ENCODE results near the gene CTBP2.

- TF ChIP-seq REST (IDR thresholded peaks at IDR 0.05) (no peak), RAD21 (IDR thresholded peaks at IDR 0.05) (no peak), EGR1 (IDR thresholded peaks at IDR 0.05; ENCODE audit: low read depth in 2 of 2) (no peak), GABPA (IDR thresholded peaks at IDR 0.05 in 1 of 2, conservative IDR thresholded peaks at IDR 0.05 in 1 of 2) (no peak), FOXA1 (IDR thresholded peaks at IDR 0.05) (no peak), RXRA (IDR thresholded peaks at IDR 0.05) (no peak)
- TF ChIP-seq, protein P1, sequence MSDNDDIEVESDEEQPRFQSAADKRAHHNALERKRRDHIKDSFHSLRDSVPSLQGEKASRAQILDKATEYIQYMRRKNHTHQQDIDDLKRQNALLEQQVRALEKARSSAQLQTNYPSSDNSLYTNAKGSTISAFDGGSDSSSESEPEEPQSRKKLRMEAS (IDR thresholded peaks at IDR 0.05), result no peak
- TF ChIP-seq, protein P2, sequence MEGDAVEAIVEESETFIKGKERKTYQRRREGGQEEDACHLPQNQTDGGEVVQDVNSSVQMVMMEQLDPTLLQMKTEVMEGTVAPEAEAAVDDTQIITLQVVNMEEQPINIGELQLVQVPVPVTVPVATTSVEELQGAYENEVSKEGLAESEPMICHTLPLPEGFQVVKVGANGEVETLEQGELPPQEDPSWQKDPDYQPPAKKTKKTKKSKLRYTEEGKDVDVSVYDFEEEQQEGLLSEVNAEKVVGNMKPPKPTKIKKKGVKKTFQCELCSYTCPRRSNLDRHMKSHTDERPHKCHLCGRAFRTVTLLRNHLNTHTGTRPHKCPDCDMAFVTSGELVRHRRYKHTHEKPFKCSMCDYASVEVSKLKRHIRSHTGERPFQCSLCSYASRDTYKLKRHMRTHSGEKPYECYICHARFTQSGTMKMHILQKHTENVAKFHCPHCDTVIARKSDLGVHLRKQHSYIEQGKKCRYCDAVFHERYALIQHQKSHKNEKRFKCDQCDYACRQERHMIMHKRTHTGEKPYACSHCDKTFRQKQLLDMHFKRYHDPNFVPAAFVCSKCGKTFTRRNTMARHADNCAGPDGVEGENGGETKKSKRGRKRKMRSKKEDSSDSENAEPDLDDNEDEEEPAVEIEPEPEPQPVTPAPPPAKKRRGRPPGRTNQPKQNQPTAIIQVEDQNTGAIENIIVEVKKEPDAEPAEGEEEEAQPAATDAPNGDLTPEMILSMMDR (IDR thresholded peaks at IDR 0.05; ENCODE audit: low read depth, low read length, missing input control), result no peak
- TF ChIP-seq, protein P3, sequence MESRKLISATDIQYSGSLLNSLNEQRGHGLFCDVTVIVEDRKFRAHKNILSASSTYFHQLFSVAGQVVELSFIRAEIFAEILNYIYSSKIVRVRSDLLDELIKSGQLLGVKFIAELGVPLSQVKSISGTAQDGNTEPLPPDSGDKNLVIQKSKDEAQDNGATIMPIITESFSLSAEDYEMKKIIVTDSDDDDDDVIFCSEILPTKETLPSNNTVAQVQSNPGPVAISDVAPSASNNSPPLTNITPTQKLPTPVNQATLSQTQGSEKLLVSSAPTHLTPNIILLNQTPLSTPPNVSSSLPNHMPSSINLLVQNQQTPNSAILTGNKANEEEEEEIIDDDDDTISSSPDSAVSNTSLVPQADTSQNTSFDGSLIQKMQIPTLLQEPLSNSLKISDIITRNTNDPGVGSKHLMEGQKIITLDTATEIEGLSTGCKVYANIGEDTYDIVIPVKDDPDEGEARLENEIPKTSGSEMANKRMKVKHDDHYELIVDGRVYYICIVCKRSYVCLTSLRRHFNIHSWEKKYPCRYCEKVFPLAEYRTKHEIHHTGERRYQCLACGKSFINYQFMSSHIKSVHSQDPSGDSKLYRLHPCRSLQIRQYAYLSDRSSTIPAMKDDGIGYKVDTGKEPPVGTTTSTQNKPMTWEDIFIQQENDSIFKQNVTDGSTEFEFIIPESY (IDR thresholded peaks at IDR 0.05), result no peak
Measured at GRCh38 chr10:125037145-125037877, 123.1 kb downstream of the CTBP2 start.
